HEK293 (cell line): ENCODE results near the gene FAAH2.

Source experiments
- CTCF ChIA-PET: fragments of 350-600 bp; formaldehyde crosslinking; extraction: SDS; loops from one replicate; lab custom pipeline; 2021; ENCODE audit warnings: antibody characterized with exemption; lab: Yijun Ruan, JAX
- POLR2A ChIA-PET: fragments of 300-600 bp; formaldehyde crosslinking; extraction: SDS; loops from one replicate; lab custom pipeline; 2020; ENCODE audit warnings: antibody characterized with exemption, inconsistent platforms; lab: Yijun Ruan, JAX
- H3K27ac ChIP-seq: fragments of 200-500 bp; sonication (Bioruptor generic); 2 replicates; pipeline ENCODE4 v1.5.1; 2014; ENCODE audit warnings: low read depth, low read length, control low read depth, inconsistent platforms; ENCODE audit errors: extremely low read depth
- H3K36me3 ChIP-seq, 2 experiments: fragments of 200-500 bp in 1 of 2; sonication (Bioruptor generic) in 1 of 2; 1 replicate in 1 of 2; 2 replicates in 1 of 2; pipeline ENCODE4 v1.5.1; 2014 to 2017; ENCODE audit warnings: inconsistent platforms in 2 of 2, low read length in 2 of 2; ENCODE audit not compliant: control insufficient read depth in 2 of 2, insufficient read depth in 1 of 2
- H3K4me1 ChIP-seq: fragments of 200-500 bp; sonication (Bioruptor generic); 2 replicates; pipeline ENCODE4 v1.5.1; 2014; ENCODE audit warnings: mild to moderate bottlenecking, low read length, inconsistent platforms; ENCODE audit not compliant: control insufficient read depth, insufficient read depth
- H3K4me3 ChIP-seq: 2 replicates; pipeline ENCODE4 v1.5.1; 2011; ENCODE audit warnings: low read depth, mild to moderate bottlenecking, control low read depth, low read length, moderate library complexity
- H3K9me3 ChIP-seq: fragments of 200-500 bp; sonication (Bioruptor generic); 2 replicates; pipeline ENCODE4 v1.5.1; 2014; ENCODE audit warnings: low read depth, low read length, inconsistent platforms; ENCODE audit not compliant: control insufficient read depth, insufficient read depth
- PRDM4 ChIP-seq: fragments of 450-650 bp; formaldehyde crosslinking; IDR thresholded peaks from 2 replicates; pipeline ENCODE4 v1.5.1; 2017; ENCODE audit warnings: missing biosample characterization, missing genetic modification characterization
- ZNF350 ChIP-seq: fragments of 450-650 bp; formaldehyde crosslinking; IDR thresholded peaks from 2 replicates; pipeline ENCODE4 v1.5.0; 2017; ENCODE audit warnings: missing biosample characterization, mild to moderate bottlenecking, missing genetic modification characterization
- ZNF571 ChIP-seq: fragments of 450-650 bp; formaldehyde crosslinking; IDR thresholded peaks from 2 replicates; pipeline ENCODE4 v1.5.0; 2017; ENCODE audit warnings: missing biosample characterization, missing genetic modification characterization
- ZNF654 ChIP-seq: fragments of 450-650 bp; formaldehyde crosslinking; IDR thresholded peaks from 2 replicates; pipeline ENCODE4 v1.5.1; 2016; ENCODE audit warnings: low read depth, missing biosample characterization, missing genetic modification characterization

The FAAH2 gene

DNA sequence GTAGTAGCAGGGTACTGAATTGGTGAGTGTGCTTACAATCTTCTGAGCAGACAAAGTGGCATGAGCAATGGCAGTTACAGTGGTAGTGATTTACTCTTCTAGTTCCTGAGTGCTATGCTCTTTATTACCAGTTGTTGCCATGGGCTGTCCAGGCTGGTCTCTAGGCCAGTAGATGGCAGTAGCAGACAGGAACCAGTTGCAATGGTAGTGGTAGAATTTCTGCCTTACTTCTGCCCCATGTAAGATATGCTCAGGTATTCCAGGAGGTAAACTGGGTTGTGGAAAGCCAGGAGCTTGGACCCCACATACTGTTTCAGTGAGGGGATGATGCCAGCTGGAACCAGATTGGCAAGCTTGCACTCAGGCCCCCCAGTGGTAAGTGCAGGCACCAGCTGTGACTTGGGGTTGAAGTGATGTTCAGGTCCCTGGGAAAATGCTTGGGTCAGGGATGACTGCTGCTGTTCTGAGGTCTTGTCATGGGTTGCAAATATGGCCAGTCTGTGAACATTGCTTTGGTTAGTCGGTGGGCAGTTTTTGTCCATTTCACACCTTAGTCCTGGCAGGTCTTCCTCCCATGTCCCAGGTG lies 242.3 kb downstream of the FAAH2 start:
- no peaks in the 10 kb centered on the region; the same call in 1 of the 2 replicates for H3K9me3 ChIP-seq
- H3K36me3 ChIP-seq = no peaks in the 10 kb centered on the region
- ChIA-PET POLR2A (no interaction called here), CTCF (no interaction called here)
- H3K27ac ChIP-seq = no peak overlapping the region
- H3K4me3 ChIP-seq = no peak overlapping the region
- TF ChIP-seq ZNF571 (no peak), ZNF654 (tag by site-specific recombination) (peak; percentile 40), PRDM4 (no peak), ZNF350 (no peak)
- no peaks in the 10 kb centered on the region for H3K4me1 ChIP-seq
